Keratinocyte (primary cell): ENCODE data around the gene PCBP2.

Experiments
- CTCF ChIP-seq, 3 experiments: IDR thresholded peaks in 1 of 3; conservative IDR thresholded peaks in 1 of 3; optimal IDR thresholded peaks in 1 of 3; 2 replicates in 2 of 3; 3 replicates in 1 of 3; pipeline versions ENCODE3 to v1.5.1; 2011; ENCODE audit warnings: low read length in 3 of 3, mild to moderate bottlenecking in 3 of 3, moderate library complexity in 2 of 3, control low read depth in 1 of 3, inconsistent platforms in 1 of 3; ENCODE audit not compliant: insufficient read depth in 2 of 3; ENCODE audit errors: extremely low read depth in 1 of 3
- EZH2 ChIP-seq: IDR thresholded peaks from one replicate; pipeline ENCODE4 v1.6.1; 2012; ENCODE audit warnings: inconsistent platforms, mild to moderate bottlenecking, low read length, moderate library complexity

DNA sequence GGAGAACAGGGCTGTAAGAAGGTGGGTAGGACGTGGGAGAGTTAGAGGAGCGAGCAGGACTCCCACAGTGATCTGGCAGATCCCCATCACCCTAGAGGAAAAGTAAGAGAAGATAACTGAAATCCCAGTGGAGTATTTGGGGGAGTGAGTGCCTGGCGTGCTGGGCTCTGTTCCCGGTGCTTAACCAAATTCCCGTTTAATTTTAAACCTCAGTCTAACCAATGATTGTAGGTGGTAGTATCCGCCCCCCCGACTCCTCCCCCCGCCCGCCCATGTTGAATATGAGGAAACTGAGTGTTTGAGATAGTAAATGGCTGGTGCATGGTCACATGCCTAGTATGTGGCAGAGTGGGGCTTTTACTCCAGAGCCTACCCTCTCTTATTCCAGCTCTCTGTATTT lies 50.4 kb downstream of the PCBP2 start:
- no peak for TF ChIP-seq CTCF (optimal IDR thresholded peaks at IDR 0.05 in 1 of 3, IDR thresholded peaks at IDR 0.05 in 1 of 3, conservative IDR thresholded peaks at IDR 0.05 in 1 of 3; ENCODE audit: extremely low read depth in 1 of 3, insufficient read depth in 2 of 3, low read length in 3 of 3)
- TF ChIP-seq EZH2: no peak
